IMR-90 (cell line): ENCODE measurements around the gene CADM1. TPM values are rescaled to one million over a fixed set of nuclear protein-coding genes. Genes with fewer than 3 reads are reported as not detected.

Source experiments
- ATAC-seq: fragments of 200-7000 bp; cut with Tn5 transposase; 2 replicates; pipeline ENCODE4 v1.9.1; 2020; ENCODE audit warnings: low read depth, mild to moderate bottlenecking, moderate library complexity
- BruUV-seq: library from RNA; stranded (reverse); fragments of 400-500 nt; replicated peaks from 2 replicates; lab custom pipeline; 2021; lab: Mats Ljungman, UMichigan
- CTCF ChIA-PET: fragments of 300-600 bp; formaldehyde crosslinking; extraction: SDS; loops from one replicate; lab custom pipeline; 2021; ENCODE audit warnings: antibody characterized with exemption; lab: Yijun Ruan, JAX
- POLR2A ChIA-PET: fragments of 300-600 bp; sonication (Branson Sonifier 250); formaldehyde crosslinking; loops from one replicate; lab custom pipeline; 2022; ENCODE audit warnings: antibody characterized with exemption; ENCODE audit not compliant: unreplicated experiment; lab: Charles Lee
- DNase-seq: peaks from one replicate; pipeline ENCODE4 v3.0.0; 2013
- H2AFZ ChIP-seq: replicated peaks from 2 replicates; pipeline ENCODE3; 2013; ENCODE audit warnings: low read length, mild to moderate bottlenecking; ENCODE audit not compliant: poor library complexity
- H2AK5ac ChIP-seq: 2 replicates; pipeline ENCODE4 v1.6.1; 2013; ENCODE audit warnings: low read depth, low read length, inconsistent platforms
- H2AK9ac ChIP-seq: replicated peaks from 2 replicates; pipeline ENCODE3; 2013; ENCODE audit warnings: mild to moderate bottlenecking, low read depth, low read length, moderate library complexity; ENCODE audit not compliant: poor library complexity
- H2BK120ac ChIP-seq: 2 replicates; pipeline ENCODE4 v1.6.1; 2013; ENCODE audit warnings: low read depth, low read length, inconsistent platforms
- H2BK15ac ChIP-seq: 3 replicates; pipeline ENCODE4 v1.6.1; 2013; ENCODE audit warnings: low read depth, low read length, inconsistent platforms
- H2BK20ac ChIP-seq: 2 replicates; pipeline ENCODE4 v1.6.1; 2013; ENCODE audit warnings: low read depth, mild to moderate bottlenecking, inconsistent platforms, low read length, moderate library complexity
- H2BK5ac ChIP-seq: 2 replicates; pipeline ENCODE4 v1.6.1; 2013; ENCODE audit warnings: mild to moderate bottlenecking, low read depth, low read length, inconsistent platforms; ENCODE audit not compliant: poor library complexity, severe bottlenecking
- H3K14ac ChIP-seq: replicated peaks from 2 replicates; pipeline ENCODE4 v1.6.1; 2013; ENCODE audit warnings: low read depth, low read length, inconsistent platforms
- H3K18ac ChIP-seq: 2 replicates; pipeline ENCODE4 v1.6.1; 2013; ENCODE audit warnings: low read depth, low read length, control low read depth
- H3K23ac ChIP-seq: 2 replicates; pipeline ENCODE4 v1.6.1; 2013; ENCODE audit warnings: low read depth, low read length, inconsistent platforms
- H3K27ac ChIP-seq: 2 replicates; pipeline ENCODE4 v1.5.1; 2013; ENCODE audit warnings: mild to moderate bottlenecking, control low read depth, low read length; ENCODE audit not compliant: insufficient read depth
- H3K27me3 ChIP-seq: 2 replicates; pipeline ENCODE4 v1.6.1; 2013; ENCODE audit warnings: low read length; ENCODE audit not compliant: control insufficient read depth, insufficient read depth
- H3K36me3 ChIP-seq: 2 replicates; pipeline ENCODE4 v1.6.1; 2013; ENCODE audit warnings: low read length, mixed read lengths; ENCODE audit not compliant: control insufficient read depth, insufficient read depth
- H3K4ac ChIP-seq: 2 replicates; pipeline ENCODE4 v1.6.1; 2013; ENCODE audit warnings: low read depth, low read length, inconsistent platforms
- H3K4me1 ChIP-seq: 2 replicates; pipeline ENCODE4 v1.6.1; 2013; ENCODE audit warnings: low read length, mixed read lengths; ENCODE audit not compliant: control insufficient read depth, insufficient read depth
- H3K4me2 ChIP-seq: 2 replicates; pipeline ENCODE4 v1.6.1; 2013; ENCODE audit warnings: low read depth, mild to moderate bottlenecking, control low read depth, low read length, moderate library complexity
- H3K4me3 ChIP-seq: 2 replicates; pipeline ENCODE4 v1.5.1; 2013; ENCODE audit warnings: low read depth, mild to moderate bottlenecking, control low read depth, low read length, moderate library complexity; ENCODE audit not compliant: insufficient read depth
- H3K56ac ChIP-seq: 2 replicates; pipeline ENCODE4 v1.6.1; 2013; ENCODE audit warnings: low read length, inconsistent platforms; ENCODE audit not compliant: insufficient read depth; ENCODE audit errors: extremely low read depth
- H3K79me1 ChIP-seq, 2 experiments: 2 replicates each; pipeline ENCODE4 v1.6.1; 2013; ENCODE audit warnings: low read length in 2 of 2, inconsistent platforms in 1 of 2, low read depth in 1 of 2
- H3K9ac ChIP-seq: 2 replicates; pipeline ENCODE4 v1.6.1; 2013; ENCODE audit warnings: low read depth, low read length, control low read depth
- H3K9me1 ChIP-seq: 2 replicates; pipeline ENCODE4 v1.6.1; 2013; ENCODE audit warnings: low read length, inconsistent platforms; ENCODE audit not compliant: insufficient read depth
- H3K9me3 ChIP-seq: 2 replicates; pipeline ENCODE4 v1.6.1; 2013; ENCODE audit warnings: low read length; ENCODE audit not compliant: control insufficient read depth, insufficient read depth
- H4K20me1 ChIP-seq: 2 replicates; pipeline ENCODE4 v1.6.1; 2013; ENCODE audit warnings: low read length, inconsistent platforms; ENCODE audit not compliant: insufficient read depth
- H4K5ac ChIP-seq: 2 replicates; pipeline ENCODE4 v1.6.1; 2013; ENCODE audit warnings: mild to moderate bottlenecking, low read depth, low read length, control low read depth
- H4K8ac ChIP-seq, 2 experiments: 2 replicates each; pipeline ENCODE4 v1.6.1; 2013; ENCODE audit warnings: low read depth in 2 of 2, low read length in 2 of 2, control low read depth in 1 of 2, inconsistent platforms in 1 of 2
- H4K91ac ChIP-seq: 2 replicates; pipeline ENCODE4 v1.6.1; 2013; ENCODE audit warnings: low read depth, low read length, inconsistent platforms; ENCODE audit not compliant: insufficient read depth
- CEBPB ChIP-seq: IDR thresholded peaks from 2 replicates; pipeline ENCODE4 v1.6.1; 2012; ENCODE audit warnings: low read depth, low read length, improper control_type of control experiment
- CHD1 ChIP-seq: IDR thresholded peaks from 2 replicates; pipeline ENCODE4 v1.6.1; 2012; ENCODE audit warnings: low read depth, low read length, improper control_type of control experiment
- FOS ChIP-seq: fragments of 150-350 bp; IDR thresholded peaks from 2 replicates; pipeline ENCODE4 v1.6.1; 2016; ENCODE audit warnings: low read depth, low read length
- MAFK ChIP-seq: IDR thresholded peaks from 2 replicates; pipeline ENCODE4 v1.6.1; 2012; ENCODE audit warnings: low read depth, low read length, improper control_type of control experiment
- MXI1 ChIP-seq: IDR thresholded peaks from 2 replicates; pipeline ENCODE4 v1.6.1; 2012; ENCODE audit warnings: low read depth, mild to moderate bottlenecking, low read length, moderate library complexity, borderline replicate concordance
- NFE2L2 ChIP-seq: fragments of 150-350 bp; IDR thresholded peaks from 2 replicates; pipeline ENCODE4 v1.6.1; 2016; ENCODE audit warnings: low read depth, mild to moderate bottlenecking, low read length
- RCOR1 ChIP-seq: IDR thresholded peaks from 2 replicates; pipeline ENCODE4 v1.6.1; 2012; ENCODE audit warnings: mild to moderate bottlenecking, low read length, improper control_type of control experiment; ENCODE audit not compliant: insufficient replicate concordance
- RFX5 ChIP-seq: IDR thresholded peaks from 2 replicates; pipeline ENCODE4 v1.8.0; 2012; ENCODE audit warnings: low read depth, mild to moderate bottlenecking, low read length, moderate library complexity
- SMC3 ChIP-seq: fragments of 150-350 bp; IDR thresholded peaks from 2 replicates; pipeline ENCODE4 v1.6.1; 2016; ENCODE audit warnings: low read depth, mild to moderate bottlenecking, antibody characterized with exemption, low read length, moderate library complexity
- WGBS, 2 experiments: methylation state at CpG; one replicate each; pipeline versions ENCODE4 v1.1.5 to v1.1.7; 2013; ENCODE audit warnings: missing lambda C conversion rate in 2 of 2; ENCODE audit not compliant: insufficient read length in 1 of 2; ENCODE audit errors: extremely low coverage in 2 of 2; 5-methylcytosine and 5-hydroxymethylcytosine counted together
- dilution Hi-C: fragments of 300-500 bp; cut with HindIII; formaldehyde crosslinking; loops from one replicate; pipeline ENCODE4 v1.14.3; 2018; ENCODE audit warnings: low sequenced_read_pairs; ENCODE audit not compliant: unreplicated experiment
- in situ Hi-C: fragments of 300-500 bp; cut with MboI; formaldehyde crosslinking; loops from 3 replicates; pipeline ENCODE4 v1.14.3; 2019; ENCODE audit warnings: low sequenced_read_pairs, inconsistent platforms, mixed read lengths
- intact Hi-C: fragments of 100-400 bp; cut with micrococcal nuclease; formaldehyde crosslinking; loops from 2 replicates; pipeline ENCODE4 v1.10.0; 2022
- polyA plus RNA-seq, 3 experiments: library from polyadenylated mRNA; depleted of rRNA; stranded (reverse); fragments of >200 nt; gene quantifications; 2 replicates each; pipeline ENCODE4 v1.2.3, GENCODE V29; 2012; ENCODE audit warnings: low replicate concordance in 1 of 3
- total RNA-seq: library from RNA; depleted of rRNA; stranded (reverse); fragments of >200 nt; gene quantifications from 2 replicates; pipeline ENCODE4 v1.2.3, GENCODE V29; 2012
- TF ChIP-seq, protein P1 (sequence below): fragments of 150-350 bp; IDR thresholded peaks from 2 replicates; pipeline ENCODE4 v1.6.1; 2016; ENCODE audit warnings: low read depth, mild to moderate bottlenecking, low read length, moderate library complexity, borderline replicate concordance
- TF ChIP-seq, protein P2 (sequence below): fragments of 150-350 bp; IDR thresholded peaks from 2 replicates; pipeline ENCODE4 v1.6.1; 2017; ENCODE audit warnings: mild to moderate bottlenecking, antibody characterized with exemption, low read length, low read depth
- TF ChIP-seq, protein P3 (sequence below): conservative IDR thresholded peaks from 2 replicates; pipeline ENCODE4 v1.5.1; 2012; ENCODE audit warnings: mild to moderate bottlenecking, low read depth, low read length, improper control_type of control experiment

Gene CADM1
- total and polyA plus RNA-seq, 2 of the 4 experiments (the other 2 are of a cell fraction), result 28.8 to 77.1 TPM

DNA sequence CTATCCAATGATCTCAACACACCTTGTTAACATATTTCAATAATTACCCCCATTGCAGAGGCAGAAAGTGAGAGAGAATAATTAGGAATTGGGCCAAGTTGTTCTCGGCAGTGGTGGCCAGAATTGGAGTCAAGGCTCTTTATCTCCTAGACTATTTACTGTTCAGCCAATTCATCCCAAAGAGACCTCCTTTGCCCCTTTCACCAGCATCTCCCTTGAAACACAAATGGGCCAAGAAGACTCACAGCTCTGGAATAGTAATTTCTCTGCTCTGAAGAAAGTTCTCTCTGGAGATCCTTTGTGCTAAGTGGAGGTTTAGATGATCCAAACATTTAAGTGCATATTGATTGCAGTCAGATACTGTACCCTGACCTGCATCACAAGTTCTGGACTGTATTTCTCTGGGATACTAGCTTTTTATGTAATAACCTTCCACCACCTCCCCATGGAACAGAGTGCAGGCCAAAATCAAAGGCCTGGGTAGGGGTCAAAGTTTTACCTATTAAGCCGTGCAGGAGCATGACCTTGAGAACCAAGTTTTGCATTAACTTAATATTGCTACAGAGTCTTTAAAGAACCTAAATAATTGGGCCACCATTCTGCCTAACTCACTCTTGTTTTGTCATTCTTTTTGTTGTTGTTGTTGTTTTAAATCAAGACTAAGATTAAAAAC, 19.6 kb upstream of the CADM1 start:
- POLR2A ChIA-PET, result no interaction called here
- Histone ChIP-seq H3K9ac (no peak overlapping the region), H2AFZ (no peak overlapping the region), H3K9me3 (0 out of 2 replicates have a peak, but pooled peaks cover 2% of the 10 kb centered on the region), H2BK15ac (no peak overlapping the region), H3K27ac (no peak overlapping the region), H3K4ac (no peak overlapping the region), H2BK20ac (no peak overlapping the region), H3K4me2 (no peak overlapping the region), H3K14ac (no peak overlapping the region), H2AK9ac (no peak overlapping the region), H4K5ac (no peak overlapping the region), H4K91ac (no peak overlapping the region), H3K79me1 (no peaks in the 10 kb centered on the region), H2AK5ac (no peak overlapping the region), H2BK5ac (no peak overlapping the region), H4K20me1 (no peaks in the 10 kb centered on the region), H3K27me3 (peaks cover 25% of the 10 kb centered on the region), H4K8ac (no peak overlapping the region), H3K4me1 (no peaks in the 10 kb centered on the region), H3K4me3 (no peak overlapping the region), H3K18ac (no peak overlapping the region), H3K23ac (no peak overlapping the region), H3K9me1 (no peaks in the 10 kb centered on the region), H3K36me3 (no peaks in the 10 kb centered on the region), H2BK120ac (no peak overlapping the region), H3K56ac (no peak overlapping the region)
- CTCF ChIA-PET, result no interaction called here
- dilution Hi-C loops, result no loop called here
- no peak for TF ChIP-seq MAFK
- no peak for TF ChIP-seq MXI1
- TF ChIP-seq, protein P1, sequence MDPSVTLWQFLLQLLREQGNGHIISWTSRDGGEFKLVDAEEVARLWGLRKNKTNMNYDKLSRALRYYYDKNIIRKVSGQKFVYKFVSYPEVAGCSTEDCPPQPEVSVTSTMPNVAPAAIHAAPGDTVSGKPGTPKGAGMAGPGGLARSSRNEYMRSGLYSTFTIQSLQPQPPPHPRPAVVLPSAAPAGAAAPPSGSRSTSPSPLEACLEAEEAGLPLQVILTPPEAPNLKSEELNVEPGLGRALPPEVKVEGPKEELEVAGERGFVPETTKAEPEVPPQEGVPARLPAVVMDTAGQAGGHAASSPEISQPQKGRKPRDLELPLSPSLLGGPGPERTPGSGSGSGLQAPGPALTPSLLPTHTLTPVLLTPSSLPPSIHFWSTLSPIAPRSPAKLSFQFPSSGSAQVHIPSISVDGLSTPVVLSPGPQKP, result no peak
- no peak for TF ChIP-seq RCOR1
- TF ChIP-seq FOS, result no peak
- TF ChIP-seq RFX5, result no peak
- no peak for TF ChIP-seq CEBPB
- no peak for TF ChIP-seq NFE2L2
- TF ChIP-seq SMC3, result no peak
- no peak for TF ChIP-seq CHD1
- TF ChIP-seq, protein P2, sequence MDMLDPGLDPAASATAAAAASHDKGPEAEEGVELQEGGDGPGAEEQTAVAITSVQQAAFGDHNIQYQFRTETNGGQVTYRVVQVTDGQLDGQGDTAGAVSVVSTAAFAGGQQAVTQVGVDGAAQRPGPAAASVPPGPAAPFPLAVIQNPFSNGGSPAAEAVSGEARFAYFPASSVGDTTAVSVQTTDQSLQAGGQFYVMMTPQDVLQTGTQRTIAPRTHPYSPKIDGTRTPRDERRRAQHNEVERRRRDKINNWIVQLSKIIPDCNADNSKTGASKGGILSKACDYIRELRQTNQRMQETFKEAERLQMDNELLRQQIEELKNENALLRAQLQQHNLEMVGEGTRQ, result no peak
- TF ChIP-seq, protein P3, sequence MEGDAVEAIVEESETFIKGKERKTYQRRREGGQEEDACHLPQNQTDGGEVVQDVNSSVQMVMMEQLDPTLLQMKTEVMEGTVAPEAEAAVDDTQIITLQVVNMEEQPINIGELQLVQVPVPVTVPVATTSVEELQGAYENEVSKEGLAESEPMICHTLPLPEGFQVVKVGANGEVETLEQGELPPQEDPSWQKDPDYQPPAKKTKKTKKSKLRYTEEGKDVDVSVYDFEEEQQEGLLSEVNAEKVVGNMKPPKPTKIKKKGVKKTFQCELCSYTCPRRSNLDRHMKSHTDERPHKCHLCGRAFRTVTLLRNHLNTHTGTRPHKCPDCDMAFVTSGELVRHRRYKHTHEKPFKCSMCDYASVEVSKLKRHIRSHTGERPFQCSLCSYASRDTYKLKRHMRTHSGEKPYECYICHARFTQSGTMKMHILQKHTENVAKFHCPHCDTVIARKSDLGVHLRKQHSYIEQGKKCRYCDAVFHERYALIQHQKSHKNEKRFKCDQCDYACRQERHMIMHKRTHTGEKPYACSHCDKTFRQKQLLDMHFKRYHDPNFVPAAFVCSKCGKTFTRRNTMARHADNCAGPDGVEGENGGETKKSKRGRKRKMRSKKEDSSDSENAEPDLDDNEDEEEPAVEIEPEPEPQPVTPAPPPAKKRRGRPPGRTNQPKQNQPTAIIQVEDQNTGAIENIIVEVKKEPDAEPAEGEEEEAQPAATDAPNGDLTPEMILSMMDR, result no peak
- no peak for ATAC-seq
- WGBS, 2 experiments, result no CpG with 5 or more reads among the region's 2 CpGs
- no peak for DNase-seq
- intact Hi-C loops, result no loop called here
- BruUV-seq, result no TSS peak
- in situ Hi-C loops, result no loop called here
